Dedifferentiated amniotic fluid mesenchymal stem cell (primary cell): ENCODE measurements around the gene HPGD.

Experiments used
- DNase-seq: peaks from one replicate; pipeline ENCODE4 v3.0.0-alpha.2; 2016; ENCODE audit errors: extremely low spot score

HPGD gene

DNA sequence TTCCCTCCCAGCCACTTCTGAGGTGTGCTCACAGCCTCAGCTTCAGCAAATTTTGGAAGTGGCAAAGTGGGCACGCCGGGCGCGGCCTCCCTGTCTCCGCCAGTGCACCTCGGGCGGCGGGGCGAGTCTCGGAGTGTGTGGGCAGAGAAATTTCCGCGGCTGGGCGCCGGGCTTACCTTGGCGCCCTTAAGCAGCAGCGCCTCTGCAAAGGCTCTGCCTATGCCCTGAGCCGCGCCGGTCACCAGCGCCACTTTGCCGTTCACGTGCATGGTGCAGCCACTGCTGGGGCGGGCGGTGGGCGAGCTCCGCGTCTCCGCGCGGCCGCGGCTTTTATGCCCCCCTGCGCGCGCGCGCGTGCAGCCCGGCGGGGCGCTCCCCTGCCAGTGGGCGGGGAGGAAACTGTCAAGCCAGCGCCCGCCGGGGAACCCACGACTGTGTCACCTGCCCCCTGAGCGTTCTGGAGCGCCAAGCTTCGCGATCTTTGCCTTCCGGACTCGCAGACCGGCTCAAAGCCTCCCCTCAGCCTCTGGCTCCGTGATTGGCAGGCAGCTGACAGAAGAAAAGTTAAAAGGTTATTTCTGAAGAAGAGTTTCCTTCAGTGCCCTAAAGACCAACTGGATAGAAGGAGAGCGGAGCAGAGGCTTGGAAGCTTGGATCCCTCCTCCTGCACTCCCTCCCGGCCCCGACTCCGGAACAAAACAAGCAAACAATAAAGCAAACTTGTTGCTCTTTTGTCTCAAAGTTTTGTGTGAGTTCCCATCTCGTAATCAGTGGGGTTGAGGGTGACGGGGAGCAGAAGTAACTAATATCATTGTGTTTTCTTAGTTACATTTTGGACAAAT is at the start of gene HPGD:
Gene HPGD, minus strand, starts transcription at position 306 of the 842 bp plus-strand sequence. Its CDS starts 37 bp downstream, at position 269.
- no peak for DNase-seq

DNA sequence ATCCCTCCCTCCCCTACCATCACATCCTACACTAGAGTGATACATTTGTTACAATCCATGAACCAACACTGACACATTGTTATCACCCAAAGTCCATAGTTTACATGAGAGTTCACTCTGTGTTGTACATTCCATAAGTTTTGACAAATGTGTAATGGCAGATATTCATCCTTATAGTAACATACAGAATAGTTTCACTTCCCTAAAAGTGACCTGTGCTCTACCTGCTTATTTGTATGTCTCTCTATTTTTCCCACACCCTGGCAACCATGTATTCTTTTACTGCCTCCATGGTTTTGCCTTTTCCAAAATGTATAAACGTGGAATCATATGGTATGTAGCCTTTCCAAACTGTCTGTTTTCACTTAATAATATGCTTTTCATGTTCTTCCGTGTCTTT is 42.2 kb upstream of the HPGD start:
- no peak for DNase-seq

DNA sequence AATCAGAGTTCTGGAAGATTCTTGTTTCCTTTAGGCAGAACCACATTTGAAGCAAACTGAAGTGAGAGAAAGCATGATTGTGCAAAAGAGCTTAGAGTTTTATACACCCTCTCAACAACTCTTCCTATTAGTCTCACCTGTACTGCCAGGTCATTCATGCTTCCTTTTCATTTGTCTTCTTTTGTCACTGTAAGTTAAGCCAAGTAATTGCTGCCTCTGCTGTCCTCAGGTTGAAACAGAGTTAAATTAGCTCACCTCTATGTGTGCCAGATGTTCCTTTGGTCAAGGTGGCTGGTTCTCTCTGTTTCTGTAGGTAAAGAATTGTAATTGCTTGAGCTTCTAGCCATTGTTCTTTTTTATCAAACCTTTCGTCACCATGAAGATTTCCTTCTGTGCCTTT is 41.1 kb upstream of the HPGD start:
- DNase-seq, result no peak

DNA sequence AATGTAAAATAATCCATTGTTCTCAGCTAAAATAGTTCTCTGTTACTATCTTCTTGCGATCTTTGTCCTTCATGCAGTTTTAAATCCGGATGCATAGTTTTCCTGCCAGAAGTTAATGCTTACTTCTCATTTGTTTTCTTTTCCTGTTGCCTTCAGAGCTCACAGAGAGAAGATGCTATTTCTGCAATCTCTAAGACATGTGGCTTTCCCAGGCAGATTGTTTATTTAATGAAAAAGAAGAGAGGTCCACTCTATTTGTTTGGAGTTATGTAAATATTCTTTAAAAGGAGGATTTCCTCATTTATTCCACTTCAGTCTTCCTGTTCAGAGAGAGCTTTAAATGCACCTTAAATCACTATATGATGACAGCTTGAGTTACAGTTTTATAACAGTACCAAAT is 39.3 kb upstream of the HPGD start:
- no peak for DNase-seq

DNA sequence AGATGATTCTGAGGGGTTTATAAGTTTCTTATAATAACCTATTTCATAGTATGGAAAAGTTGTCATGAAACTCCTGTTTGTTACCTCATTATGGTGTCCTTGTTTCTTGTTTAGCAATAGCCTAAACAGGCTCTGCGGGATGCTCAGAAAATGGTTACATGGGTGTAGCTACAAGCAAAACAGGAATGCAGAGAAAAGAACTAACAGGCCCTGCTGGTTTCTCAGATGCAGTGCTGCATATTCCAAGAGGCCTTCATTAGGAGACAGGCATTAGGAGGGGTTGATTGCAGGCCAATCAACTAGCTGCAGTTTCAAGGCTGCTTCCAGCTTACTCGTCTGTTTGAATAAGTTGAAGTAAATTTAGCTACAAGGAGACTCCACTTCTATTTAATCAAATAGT is 37.6 kb upstream of the HPGD start:
- no peak for DNase-seq

DNA sequence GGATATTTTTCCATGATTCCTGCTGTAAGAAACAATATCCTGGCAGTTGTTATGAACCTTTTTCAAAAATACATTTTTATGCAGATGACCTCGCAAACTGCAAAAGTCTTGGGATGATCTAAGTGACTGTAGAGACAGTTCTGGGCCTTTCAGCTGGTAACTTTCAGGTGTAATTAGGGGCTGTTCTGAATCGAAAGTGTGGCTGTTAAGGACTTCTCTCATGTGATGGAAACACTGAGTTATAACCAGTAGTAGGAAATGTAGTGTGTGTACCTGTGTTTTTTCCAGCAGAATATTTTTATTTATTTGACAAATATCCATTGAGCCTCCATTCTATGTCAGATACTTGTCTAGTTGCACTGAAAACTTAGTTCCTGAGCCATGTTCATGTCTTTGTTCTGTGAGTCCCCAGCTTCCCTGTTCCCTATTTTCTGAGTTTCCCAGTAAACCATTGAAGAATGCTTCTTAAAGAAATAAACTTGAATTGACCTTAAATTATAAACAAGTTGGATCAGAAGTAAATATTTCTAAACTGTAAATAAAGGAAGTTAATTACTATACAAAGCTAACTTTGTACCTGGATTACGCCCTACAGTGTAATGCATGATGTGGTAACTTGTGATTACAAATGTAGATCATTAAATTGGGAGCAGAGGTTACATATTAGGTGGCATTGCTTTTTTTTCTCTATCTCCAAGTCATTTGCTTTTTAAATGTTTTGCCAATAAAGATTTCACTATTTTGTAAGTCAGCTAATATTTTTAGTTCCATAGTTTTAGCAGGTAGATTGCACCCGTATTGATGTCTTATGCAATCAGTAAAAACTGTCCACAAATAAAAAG is 33.7 kb upstream of the HPGD start:
- no peak for DNase-seq

DNA sequence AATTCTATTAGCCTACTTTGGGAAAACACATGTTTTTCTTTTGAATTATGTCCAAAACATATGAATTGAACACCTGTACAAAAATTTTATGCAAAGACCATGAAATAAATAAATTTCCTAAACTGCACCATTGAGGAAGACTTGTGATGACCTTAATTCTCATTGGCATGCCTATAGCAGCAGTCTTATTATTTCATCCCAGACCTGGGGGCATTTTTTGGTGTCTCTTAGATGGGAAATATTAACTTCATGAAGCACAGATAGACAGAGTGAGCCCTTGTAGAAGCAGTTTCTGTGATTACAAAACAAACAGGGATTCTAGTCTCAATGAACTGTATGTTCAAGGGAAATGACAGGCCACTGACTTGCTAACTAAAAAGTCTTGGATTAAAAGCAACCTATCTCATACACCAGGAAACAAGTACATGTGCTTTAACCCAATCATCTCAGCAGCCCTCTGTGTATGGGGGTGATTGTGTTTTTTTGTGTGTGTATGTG is 32.0 kb upstream of the HPGD start:
- no peak for DNase-seq

DNA sequence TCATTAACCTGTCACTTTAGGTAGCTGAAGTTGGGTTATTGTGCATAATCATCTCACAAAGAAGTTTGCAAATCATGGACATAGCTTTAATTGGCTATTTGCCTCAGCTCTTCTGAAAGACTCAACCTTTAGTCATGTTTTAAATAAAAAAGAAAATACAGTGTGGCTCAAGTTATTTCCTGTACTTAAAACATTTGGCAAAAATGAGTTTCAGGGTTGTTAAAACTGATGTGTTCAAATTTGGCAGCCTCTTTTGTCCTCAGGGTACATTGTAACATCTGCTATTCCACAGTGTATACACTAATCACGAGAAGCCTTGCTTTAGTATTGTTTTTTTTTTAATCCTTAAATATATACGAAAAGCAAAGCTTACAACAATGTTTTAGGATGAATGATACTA is 31.5 kb upstream of the HPGD start:
- DNase-seq, result peak; percentile 79

DNA sequence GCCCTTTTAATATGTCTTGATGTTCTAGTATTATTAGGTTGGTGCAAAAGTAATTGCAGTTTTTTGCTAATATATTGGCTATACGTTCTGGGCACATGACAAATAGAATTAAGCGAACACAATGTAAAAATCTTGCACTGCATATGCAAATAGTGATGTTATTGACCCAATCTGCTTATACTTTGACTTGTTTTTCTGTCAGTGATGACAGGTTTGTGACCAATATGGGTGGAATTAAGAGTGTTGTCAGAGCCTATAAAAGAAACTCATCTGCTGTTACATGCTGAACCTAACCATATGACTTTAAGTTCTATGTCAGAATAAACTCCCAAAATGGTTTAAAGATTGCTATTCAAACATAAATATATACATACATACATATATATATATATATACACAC is 30.7 kb upstream of the HPGD start:
- no peak for DNase-seq

DNA sequence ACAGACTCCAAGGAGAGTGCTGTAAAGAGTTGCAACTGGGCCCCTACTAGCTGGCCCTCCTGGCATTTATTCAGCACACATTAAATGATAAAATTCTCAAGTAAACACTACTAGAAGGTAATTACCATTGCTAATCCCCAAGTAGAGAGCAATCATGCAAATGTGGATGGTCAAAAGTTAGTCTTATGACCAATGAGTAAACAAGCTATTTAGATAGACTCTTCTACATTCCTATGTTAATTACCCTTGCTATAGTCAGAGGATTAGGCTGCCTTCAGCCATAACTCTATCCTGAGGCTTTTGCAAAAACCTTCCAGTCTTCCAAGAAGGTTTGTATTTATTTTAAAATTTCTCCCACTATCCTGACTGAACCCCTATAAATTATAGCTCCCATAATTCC is 28.3 kb upstream of the HPGD start:
- no peak for DNase-seq

DNA sequence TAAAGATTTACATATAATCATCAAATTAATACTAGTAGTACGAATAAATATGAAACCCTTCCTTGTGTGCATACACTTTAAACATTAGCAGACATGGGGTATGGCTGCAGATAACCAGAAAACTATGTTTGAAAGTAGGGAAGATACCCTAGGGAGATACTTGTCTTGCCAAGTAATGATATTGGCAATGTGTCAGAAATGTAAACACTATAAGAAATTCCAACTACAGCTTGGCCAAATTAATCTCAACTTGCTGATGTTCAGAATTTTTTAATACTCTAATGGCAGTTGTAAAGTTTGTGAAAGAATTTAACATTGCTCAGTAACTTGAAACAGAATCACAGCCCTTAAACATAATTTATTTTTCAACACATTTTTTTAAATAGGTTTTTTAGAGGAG is 27.4 kb upstream of the HPGD start:
- DNase-seq, result no peak

DNA sequence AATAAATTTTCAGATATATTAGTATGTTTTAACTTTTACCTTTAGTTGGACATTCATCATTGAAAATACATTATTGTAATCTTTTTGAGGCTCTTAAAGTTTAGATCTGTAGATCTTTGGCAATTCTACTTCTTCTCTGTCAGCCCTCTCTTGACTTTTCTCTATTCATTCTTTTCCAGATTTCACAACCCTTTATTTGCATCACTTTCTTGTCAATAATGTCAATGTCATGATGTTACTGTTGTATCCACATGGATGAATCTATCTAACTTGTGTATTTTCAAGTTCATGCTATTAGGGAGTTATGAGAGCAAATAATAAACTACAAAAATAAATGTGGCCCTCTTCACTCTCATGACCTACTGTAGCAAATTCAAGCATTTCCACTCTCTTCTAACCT is 23.0 kb upstream of the HPGD start:
- no peak for DNase-seq

DNA sequence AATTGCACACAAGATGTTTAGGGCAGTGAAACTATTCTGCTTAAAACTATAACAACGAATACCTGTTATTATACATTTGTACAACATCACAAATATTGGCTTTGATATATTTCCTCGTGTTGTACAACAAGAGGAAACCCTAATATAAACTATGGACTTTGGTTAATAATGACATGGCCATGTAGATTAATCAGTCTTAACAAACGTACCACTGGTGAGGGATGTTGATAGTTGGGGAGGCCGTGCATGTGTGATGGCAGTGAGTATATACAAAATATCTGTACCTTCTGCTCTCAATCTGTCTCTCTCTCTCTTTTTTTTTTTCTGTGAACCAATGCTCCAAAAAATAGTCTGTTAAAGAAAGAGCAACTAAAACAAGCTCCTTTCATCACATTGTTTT is 22.2 kb upstream of the HPGD start:
- no peak for DNase-seq

DNA sequence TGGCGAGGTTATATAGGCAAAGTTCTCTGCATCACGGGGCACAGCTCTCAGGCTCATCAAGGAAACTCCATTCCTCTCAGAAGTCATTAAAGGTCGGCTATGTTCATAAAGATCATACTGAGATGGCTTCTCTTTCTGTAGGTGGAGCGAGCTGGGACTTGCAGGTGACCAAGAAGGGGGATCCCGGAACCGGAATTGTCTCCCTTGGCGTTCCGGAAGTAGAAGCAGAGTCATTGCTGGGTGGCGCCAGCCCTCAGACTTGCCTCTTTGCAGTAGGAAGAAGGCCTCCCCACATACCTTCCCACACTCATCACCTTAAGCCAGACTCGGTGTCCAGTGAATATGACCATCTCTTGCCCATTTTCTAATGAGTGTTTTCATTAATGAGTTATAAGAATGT is 17.9 kb upstream of the HPGD start:
- no peak for DNase-seq

DNA sequence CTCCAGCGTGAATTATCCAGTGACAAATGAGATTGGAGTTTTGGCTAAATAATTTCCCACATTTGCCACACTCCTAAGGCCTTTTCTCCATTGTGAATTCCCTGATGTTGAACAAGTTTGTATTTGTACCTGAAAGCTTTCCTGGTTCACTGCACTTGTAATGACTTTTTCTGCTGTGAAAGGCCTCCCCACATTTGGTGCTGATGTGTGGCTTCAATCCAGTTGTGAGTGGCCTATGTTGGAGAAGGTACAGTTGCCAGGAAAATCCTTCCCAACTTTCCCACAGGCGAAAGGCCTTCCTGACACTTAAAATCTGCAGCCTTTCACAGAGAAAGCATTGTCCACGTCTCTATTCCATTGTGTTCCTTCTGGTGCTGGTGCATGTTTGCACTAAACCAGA is 17.3 kb upstream of the HPGD start:
- DNase-seq, result no peak

DNA sequence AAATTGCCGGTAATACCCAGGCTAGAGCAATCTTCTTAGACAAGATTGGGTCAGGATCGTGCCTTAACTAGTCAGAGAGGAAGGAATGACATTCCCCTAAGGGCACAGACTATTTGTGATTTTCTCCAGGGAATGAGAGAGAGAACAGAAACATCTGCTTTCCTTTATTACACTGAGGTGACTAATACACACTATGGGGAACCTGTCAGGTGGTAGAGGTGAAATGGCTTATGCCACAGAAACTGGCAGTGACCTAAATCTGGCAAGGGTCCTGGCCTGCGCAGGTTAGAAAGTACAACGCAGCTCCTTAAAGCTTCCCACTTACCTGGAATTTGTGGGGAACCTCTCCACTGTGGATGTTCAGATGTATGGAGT is 16.6 kb upstream of the HPGD start:
- DNase-seq, result no peak

DNA sequence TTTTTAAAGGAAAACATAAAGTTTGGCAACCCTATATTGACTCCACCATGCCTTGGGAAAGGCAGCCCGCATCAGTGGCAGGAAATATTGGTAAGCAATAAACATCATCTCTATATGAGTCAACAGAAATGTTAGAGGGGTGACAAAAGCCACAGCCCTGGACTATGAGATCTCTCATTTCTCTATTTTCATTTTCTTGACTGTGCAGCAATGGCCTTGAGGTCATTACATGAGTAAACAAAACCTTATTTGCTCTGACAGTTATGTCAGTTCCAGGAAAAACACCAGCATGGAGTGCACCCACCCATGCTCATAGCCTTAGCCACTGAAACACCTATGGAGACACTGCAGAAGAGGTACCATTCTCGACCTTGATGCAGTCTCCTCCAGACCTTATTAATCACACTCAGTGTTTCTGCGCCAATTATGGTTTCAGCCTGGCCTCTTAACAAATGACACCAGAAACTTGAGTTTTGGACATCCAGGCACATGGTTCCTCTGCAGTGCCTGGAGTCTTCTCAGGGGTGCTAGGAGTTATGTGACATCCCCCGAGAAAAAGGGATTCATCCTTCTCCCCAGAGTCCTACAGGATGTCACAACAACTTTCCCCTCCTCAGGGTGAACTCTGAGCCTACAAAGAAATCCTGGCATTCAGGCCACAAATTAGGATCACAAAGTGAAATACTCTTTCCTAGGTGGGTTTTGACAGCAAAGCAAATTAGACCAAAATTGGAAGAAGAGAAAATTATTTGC is 16.0 kb upstream of the HPGD start:
- no peak for DNase-seq

DNA sequence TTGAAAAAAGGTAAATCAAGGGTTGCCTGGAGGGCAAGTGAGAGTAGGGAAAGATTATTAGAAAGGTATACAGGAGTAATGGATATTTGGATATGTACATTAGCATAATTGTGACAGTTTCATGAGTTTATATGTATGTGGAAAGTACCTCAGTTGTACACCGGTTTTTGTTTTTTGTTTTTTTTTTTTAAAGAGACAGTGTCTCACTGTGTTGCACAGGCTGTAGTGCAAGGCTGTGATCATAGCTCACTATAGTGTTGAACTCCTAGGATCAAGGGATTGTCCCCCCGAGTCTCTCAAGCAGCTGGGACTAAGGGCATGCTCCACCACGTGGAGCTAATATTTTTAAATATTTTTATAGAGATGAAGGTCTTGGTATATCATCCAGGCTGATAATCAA is 15.3 kb upstream of the HPGD start:
- no peak for DNase-seq

DNA sequence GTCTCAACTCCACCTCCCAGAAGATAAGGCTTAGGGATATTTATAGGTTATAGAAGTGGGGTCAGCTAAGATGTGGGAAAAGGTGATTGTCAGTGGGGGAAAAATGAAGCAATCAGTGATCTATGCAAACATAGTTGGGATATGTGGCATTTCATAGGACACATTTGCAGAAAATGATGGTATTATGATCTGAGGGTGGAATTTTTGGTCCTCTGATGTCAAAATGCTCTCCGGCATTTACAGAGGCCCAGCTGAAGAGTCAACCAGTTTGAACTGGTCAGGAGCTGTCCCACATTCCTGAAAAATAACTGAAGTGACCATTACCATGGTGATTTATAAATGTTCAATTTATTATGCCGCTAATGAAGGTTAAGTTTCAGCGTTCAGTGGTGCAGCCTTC is 12.2 kb upstream of the HPGD start:
- no peak for DNase-seq

DNA sequence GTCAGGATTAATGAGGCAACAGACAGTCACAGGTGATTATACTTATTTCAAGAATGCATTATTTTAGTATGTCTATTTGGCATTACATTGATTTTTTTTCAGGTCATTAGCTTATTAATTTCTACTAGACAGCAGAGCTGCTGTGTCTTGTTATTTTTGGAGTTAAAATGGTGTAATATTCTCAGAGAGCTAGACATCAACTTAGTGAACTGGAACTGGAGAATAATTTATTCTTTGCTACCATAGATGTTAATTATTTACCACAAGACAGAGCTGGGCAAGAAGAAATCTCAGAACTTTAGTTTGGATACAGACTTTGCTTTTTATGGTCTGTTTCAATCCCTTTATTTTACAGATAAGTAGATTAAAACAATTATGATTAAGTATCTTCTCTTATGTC is 10.2 kb upstream of the HPGD start:
- DNase-seq, result no peak

DNA sequence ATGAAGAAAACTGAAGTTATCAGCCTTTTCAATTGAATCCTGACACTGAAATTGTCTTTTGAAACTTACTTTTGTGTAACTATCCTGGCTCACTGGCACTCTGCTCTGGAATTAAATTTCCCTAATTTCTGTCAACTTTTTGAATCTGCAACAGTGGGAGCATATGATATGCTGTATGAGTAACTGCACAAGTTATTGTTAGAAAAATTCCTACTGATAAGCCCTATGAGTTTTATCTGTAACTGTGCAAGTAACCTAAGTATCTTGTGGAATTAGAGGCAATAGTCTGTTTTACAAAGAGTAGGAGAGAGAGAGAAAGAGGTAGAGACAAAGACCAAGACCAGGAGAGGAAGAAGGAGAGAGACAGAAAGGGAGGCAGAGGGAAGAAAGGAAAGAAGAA is 9.2 kb upstream of the HPGD start:
- DNase-seq, result no peak

DNA sequence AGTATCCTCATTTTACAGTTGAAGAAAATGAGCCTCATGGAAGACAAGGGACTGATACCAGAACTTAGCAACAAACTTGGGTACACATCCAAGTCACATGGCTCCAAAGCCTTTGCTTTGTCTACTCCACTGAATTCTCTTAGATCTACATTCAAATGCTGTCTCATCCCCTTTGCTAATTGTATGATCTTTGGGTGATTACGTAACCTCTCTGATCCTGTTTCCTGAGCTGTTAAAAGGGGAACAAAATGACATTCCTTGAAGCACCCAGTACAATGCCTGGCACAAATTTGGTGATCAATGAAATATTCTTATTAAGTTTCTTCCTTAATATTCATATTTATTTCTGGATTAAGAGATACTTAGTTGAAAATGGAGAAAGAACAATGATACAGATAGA is 5.9 kb upstream of the HPGD start:
- DNase-seq, result no peak
